SK-N-SH (cell line): ENCODE measurements around the gene AGMO.

ENCODE experiments used
- CTCF ChIP-seq: fragments of 200-600 bp; sonication (generic); IDR thresholded peaks from 2 replicates; pipeline ENCODE4 v1.6.1; 2017; ENCODE audit warnings: antibody characterized with exemption, mild to moderate bottlenecking, moderate library complexity
- FOXM1 ChIP-seq: IDR thresholded peaks from 2 replicates; pipeline ENCODE4 v1.4.0; 2012; ENCODE audit warnings: low read depth, mild to moderate bottlenecking
- MAX ChIP-seq: IDR thresholded peaks from 2 replicates; pipeline ENCODE4 v1.4.0; 2012; ENCODE audit warnings: low read depth
- POLR2AphosphoS5 ChIP-seq: IDR thresholded peaks from 2 replicates; pipeline ENCODE4 v1.6.1; 2012; ENCODE audit warnings: low read depth, low read length
- RXRA ChIP-seq: IDR thresholded peaks from 2 replicates; pipeline ENCODE4 v1.4.0; 2012; ENCODE audit warnings: low read depth, mild to moderate bottlenecking, borderline replicate concordance
- TAF1 ChIP-seq: IDR thresholded peaks from 2 replicates; pipeline ENCODE4 v1.6.1; 2012; ENCODE audit warnings: low read depth, mild to moderate bottlenecking, low read length, moderate library complexity, borderline replicate concordance

- no peak for TF ChIP-seq FOXM1
- no peak for TF ChIP-seq CTCF
- no peak for TF ChIP-seq POLR2AphosphoS5
- no peak for TF ChIP-seq MAX
- TF ChIP-seq RXRA: no peak
- no peak for TF ChIP-seq TAF1
Observed at GRCh38 chr7:15485431-15485830, 76.4 kb downstream of the AGMO start.
